Fibroblast of peridontal ligament (primary cell): ENCODE results near the gene PRX.
"Not testable (repeated sequence)": the region's sequence is repeated elsewhere in the genome, so short reads cannot be mapped to it uniquely, and the experiment has no call there.

Source experiments
- DNase-seq: peaks from one replicate; pipeline ENCODE4 v3.0.0-alpha.2; 2010; ENCODE audit errors: extremely low read depth

Gene PRX

GRCh38 chr19:40441719-40442253 lies 28.6 kb upstream of the PRX start:
- no peak for DNase-seq

- no peak for DNase-seq
These were observed 25.1 kb upstream of the PRX start for GRCh38 chr19:40438284-40438683.

GRCh38 chr19:40433391-40434216 lies 20.4 kb upstream of the PRX start:
- peak; percentile 89 for DNase-seq

- not testable (repeated sequence) for DNase-seq
These were observed 19.6 kb upstream of the PRX start for GRCh38 chr19:40432760-40433159.

- DNase-seq = no peak
These were observed 18.5 kb upstream of the PRX start for GRCh38 chr19:40431698-40432097.

GRCh38 chr19:40430242-40430641 lies 17.1 kb upstream of the PRX start:
- not testable (repeated sequence) for DNase-seq

- not testable (repeated sequence) for DNase-seq
These were observed 15.0 kb upstream of the PRX start for GRCh38 chr19:40428197-40428596.

GRCh38 chr19:40425450-40426287 lies 12.5 kb upstream of the PRX start, which contains the start of gene SERTAD1:
TSS of gene SERTAD1 (minus strand) at chr19:40425992. CDS start at chr19:40423546, 2,446 bp downstream.
- DNase-seq = peak; percentile 98

GRCh38 chr19:40424637-40425449 lies 11.7 kb upstream of the PRX start:
- no peak for DNase-seq

GRCh38 chr19:40423938-40424337 lies 10.8 kb upstream of the PRX start:
- DNase-seq = no peak

- DNase-seq = no peak
These were observed 9.8 kb upstream of the PRX start for GRCh38 chr19:40422748-40423566.

GRCh38 chr19:40421993-40422747 lies 9.0 kb upstream of the PRX start:
- no peak for DNase-seq

- DNase-seq = peak; percentile 84
These were observed 7.9 kb upstream of the PRX start for GRCh38 chr19:40420766-40421765.

GRCh38 chr19:40420451-40420765 lies 7.2 kb upstream of the PRX start:
- no peak for DNase-seq

- DNase-seq = no peak
These were observed 6.6 kb upstream of the PRX start for GRCh38 chr19:40419780-40420179.

GRCh38 chr19:40419066-40419612 lies 6.0 kb upstream of the PRX start:
- no peak for DNase-seq

GRCh38 chr19:40418040-40418439 lies 4.9 kb upstream of the PRX start:
- no peak for DNase-seq

- DNase-seq = no peak
These were observed 4.4 kb upstream of the PRX start for GRCh38 chr19:40417643-40417981.
